Measurements from ENCODE around the gene TUBB6. TPM values are rescaled to one million over a fixed set of nuclear protein-coding genes. Genes with fewer than 3 reads are reported as not detected.

Gene TUBB6
- total RNA-seq, 1 experiment from 2014 or later, result 125 TPM

GRCh38 chr18:12291161-12291560 is 16.9 kb upstream of the TUBB6 start:
- CTCF ChIA-PET, result no interaction called here

GRCh38 chr18:12291690-12292089 is 16.4 kb upstream of the TUBB6 start:
- Histone ChIP-seq H3K9me3 (ENCODE audit: control insufficient read depth, insufficient read depth, low read depth, low read length) (no peaks in the 10 kb centered on the region), H3K4me3 (ENCODE audit: low read depth in 2 of 2, low read length in 2 of 2) (no peak overlapping the region), H3K27ac (ENCODE audit: low read length) (no peak overlapping the region), H3K36me3 (ENCODE audit: control insufficient read depth, insufficient read depth, low read length) (no peaks in the 10 kb centered on the region), H3K4me1 (ENCODE audit: control insufficient read depth, insufficient read depth, low read length) (peaks cover 5% of the 10 kb centered on the region; the same call in 1 of the 2 replicates), H3K27me3 (ENCODE audit: control insufficient read depth, insufficient read depth, low read length) (no peaks in the 10 kb centered on the region)
- ChIA-PET POLR2A (no interaction called here), CTCF (no interaction called here)
- in situ Hi-C loops (cut with HindIII; ENCODE audit: low pct_unique_long_range_greater_than_20kb, low sequenced_read_pairs) (no loop called here), intact Hi-C loops (cut with micrococcal nuclease; ENCODE audit: unreplicated experiment) (no loop called here)
- TF ChIP-seq TCF7L2 (IDR thresholded peaks at IDR 0.05; ENCODE audit: low read depth, low read length), result no peak
- no peak for TF ChIP-seq CTCF (IDR thresholded peaks at IDR 0.05)
- TF ChIP-seq POLR2AphosphoS5 (IDR thresholded peaks at IDR 0.05; ENCODE audit: low read depth, low read length), result no peak
- TF ChIP-seq, protein P1, sequence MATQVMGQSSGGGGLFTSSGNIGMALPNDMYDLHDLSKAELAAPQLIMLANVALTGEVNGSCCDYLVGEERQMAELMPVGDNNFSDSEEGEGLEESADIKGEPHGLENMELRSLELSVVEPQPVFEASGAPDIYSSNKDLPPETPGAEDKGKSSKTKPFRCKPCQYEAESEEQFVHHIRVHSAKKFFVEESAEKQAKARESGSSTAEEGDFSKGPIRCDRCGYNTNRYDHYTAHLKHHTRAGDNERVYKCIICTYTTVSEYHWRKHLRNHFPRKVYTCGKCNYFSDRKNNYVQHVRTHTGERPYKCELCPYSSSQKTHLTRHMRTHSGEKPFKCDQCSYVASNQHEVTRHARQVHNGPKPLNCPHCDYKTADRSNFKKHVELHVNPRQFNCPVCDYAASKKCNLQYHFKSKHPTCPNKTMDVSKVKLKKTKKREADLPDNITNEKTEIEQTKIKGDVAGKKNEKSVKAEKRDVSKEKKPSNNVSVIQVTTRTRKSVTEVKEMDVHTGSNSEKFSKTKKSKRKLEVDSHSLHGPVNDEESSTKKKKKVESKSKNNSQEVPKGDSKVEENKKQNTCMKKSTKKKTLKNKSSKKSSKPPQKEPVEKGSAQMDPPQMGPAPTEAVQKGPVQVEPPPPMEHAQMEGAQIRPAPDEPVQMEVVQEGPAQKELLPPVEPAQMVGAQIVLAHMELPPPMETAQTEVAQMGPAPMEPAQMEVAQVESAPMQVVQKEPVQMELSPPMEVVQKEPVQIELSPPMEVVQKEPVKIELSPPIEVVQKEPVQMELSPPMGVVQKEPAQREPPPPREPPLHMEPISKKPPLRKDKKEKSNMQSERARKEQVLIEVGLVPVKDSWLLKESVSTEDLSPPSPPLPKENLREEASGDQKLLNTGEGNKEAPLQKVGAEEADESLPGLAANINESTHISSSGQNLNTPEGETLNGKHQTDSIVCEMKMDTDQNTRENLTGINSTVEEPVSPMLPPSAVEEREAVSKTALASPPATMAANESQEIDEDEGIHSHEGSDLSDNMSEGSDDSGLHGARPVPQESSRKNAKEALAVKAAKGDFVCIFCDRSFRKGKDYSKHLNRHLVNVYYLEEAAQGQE (IDR thresholded peaks at IDR 0.05; ENCODE audit: insufficient read depth in 1 of 2, low read depth in 2 of 2, low read length in 1 of 2), result no peak
- no peak for TF ChIP-seq SIN3A (IDR thresholded peaks at IDR 0.05; ENCODE audit: borderline replicate concordance, insufficient read depth, low read depth, low read length)
- DNase-seq (ENCODE audit: low read depth, low spot score) (no peak), ATAC-seq (no peak)
- no TSS peak for BruUV-seq (replicated peaks)

More at GRCh38 chr18:12291161-12291560, 16.9 kb upstream of the TUBB6 start:
- Histone ChIP-seq H3K27me3 (ENCODE audit: control insufficient read depth, insufficient read depth, low read length) (no peaks in the 10 kb centered on the region), H3K27ac (ENCODE audit: low read length) (no peak overlapping the region), H3K4me3 (ENCODE audit: low read depth in 2 of 2, low read length in 2 of 2) (no peak overlapping the region), H3K4me1 (ENCODE audit: control insufficient read depth, insufficient read depth, low read length) (peaks cover 5% of the 10 kb centered on the region; the same call in 1 of the 2 replicates), H3K36me3 (ENCODE audit: control insufficient read depth, insufficient read depth, low read length) (no peaks in the 10 kb centered on the region), H3K9me3 (ENCODE audit: control insufficient read depth, insufficient read depth, low read depth, low read length) (no peaks in the 10 kb centered on the region)
- POLR2A ChIA-PET, result no interaction called here
- TF ChIP-seq TCF7L2 (IDR thresholded peaks at IDR 0.05; ENCODE audit: low read depth, low read length), result no peak
- TF ChIP-seq, protein P1 (IDR thresholded peaks at IDR 0.05; ENCODE audit: insufficient read depth in 1 of 2, low read depth in 2 of 2, low read length in 1 of 2), result no peak
- no peak for TF ChIP-seq POLR2AphosphoS5 (IDR thresholded peaks at IDR 0.05; ENCODE audit: low read depth, low read length)
- no peak for TF ChIP-seq CTCF (IDR thresholded peaks at IDR 0.05)
- no peak for TF ChIP-seq SIN3A (IDR thresholded peaks at IDR 0.05; ENCODE audit: borderline replicate concordance, insufficient read depth, low read depth, low read length)
- no peak for DNase-seq (ENCODE audit: low read depth, low spot score)
- in situ Hi-C loops (cut with HindIII; ENCODE audit: low pct_unique_long_range_greater_than_20kb, low sequenced_read_pairs), result no loop called here
- ATAC-seq, result no peak
- intact Hi-C loops (cut with micrococcal nuclease; ENCODE audit: unreplicated experiment), result no loop called here
- no TSS peak for BruUV-seq (replicated peaks)

Data from Panc1 (cell line).